ENCODE results near the gene LNX2. TPM values are rescaled to one million over a fixed set of nuclear protein-coding genes. Genes with fewer than 3 reads are reported as not detected.

LNX2 gene
- total and polyA plus RNA-seq, 12 donors: 2.9 to 26.5 (median 16.6) TPM

DNA sequence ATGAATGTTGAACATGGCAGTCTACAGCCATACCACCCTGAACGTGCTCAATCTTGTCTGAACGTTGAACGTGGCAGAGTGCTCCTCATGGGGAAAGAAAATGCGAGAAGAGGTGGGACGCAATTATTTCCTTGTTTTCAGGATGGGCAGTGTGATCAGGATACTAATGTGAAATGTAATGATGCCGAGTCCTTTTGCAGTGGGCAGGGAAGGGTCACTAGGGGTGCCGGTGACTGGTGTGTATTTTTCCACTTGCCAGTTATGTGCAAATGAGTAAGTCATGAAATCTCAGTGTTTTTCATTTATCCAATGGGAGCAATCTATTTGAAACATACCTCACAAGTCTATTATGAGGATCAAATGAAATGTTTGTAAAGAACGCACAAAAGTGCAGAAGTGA is 84.8 kb downstream of the LNX2 start:
- intact Hi-C loops (cut with DNase I): loop anchor here (5.0 to 10.0 kb wide), 4 partner anchors 82 to 289 kb away; no protein-coding TSS in a partner anchor
- no peak for TF ChIP-seq POLR2A (IDR thresholded peaks at IDR 0.05)
- TF ChIP-seq, protein P1, sequence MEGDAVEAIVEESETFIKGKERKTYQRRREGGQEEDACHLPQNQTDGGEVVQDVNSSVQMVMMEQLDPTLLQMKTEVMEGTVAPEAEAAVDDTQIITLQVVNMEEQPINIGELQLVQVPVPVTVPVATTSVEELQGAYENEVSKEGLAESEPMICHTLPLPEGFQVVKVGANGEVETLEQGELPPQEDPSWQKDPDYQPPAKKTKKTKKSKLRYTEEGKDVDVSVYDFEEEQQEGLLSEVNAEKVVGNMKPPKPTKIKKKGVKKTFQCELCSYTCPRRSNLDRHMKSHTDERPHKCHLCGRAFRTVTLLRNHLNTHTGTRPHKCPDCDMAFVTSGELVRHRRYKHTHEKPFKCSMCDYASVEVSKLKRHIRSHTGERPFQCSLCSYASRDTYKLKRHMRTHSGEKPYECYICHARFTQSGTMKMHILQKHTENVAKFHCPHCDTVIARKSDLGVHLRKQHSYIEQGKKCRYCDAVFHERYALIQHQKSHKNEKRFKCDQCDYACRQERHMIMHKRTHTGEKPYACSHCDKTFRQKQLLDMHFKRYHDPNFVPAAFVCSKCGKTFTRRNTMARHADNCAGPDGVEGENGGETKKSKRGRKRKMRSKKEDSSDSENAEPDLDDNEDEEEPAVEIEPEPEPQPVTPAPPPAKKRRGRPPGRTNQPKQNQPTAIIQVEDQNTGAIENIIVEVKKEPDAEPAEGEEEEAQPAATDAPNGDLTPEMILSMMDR (IDR thresholded peaks at IDR 0.05): no peak

DNA sequence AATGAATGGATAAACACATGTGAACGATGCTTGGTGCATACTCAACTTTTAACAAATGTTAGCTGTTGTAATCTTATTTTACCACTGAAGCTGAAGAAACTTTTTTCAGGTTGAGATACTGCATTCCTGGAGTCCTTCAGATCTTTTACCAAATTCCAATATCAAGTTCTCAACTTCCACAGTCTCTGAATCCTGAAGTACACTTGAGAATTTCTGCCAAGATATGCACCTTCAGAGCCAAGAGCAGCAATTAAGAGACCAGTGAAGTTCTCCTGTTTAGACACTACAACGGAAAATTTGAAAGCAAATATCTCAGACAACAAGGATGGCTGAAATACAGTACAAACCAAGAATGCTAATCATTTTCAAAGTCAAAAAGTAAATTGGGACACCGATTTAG is 85.3 kb downstream of the LNX2 start:
- no peaks in the 10 kb centered on the region for H3K36me3 ChIP-seq (replicated peaks in 1 of 2)
- no peak for DNase-seq
- no peak overlapping the region for H3K4me3 ChIP-seq
- no peaks in the 10 kb centered on the region for H3K4me1 ChIP-seq (replicated peaks in 1 of 2)
- no peak overlapping the region for H3K27ac ChIP-seq
- no peaks in the 10 kb centered on the region for H3K27me3 ChIP-seq
- intact Hi-C loops (cut with DNase I): loop anchor here (5.0 to 10.0 kb wide), 6 partner anchors 82 to 292 kb away; no protein-coding TSS in a partner anchor
- TF ChIP-seq, protein P1 (IDR thresholded peaks at IDR 0.05): no peak
- no peak for TF ChIP-seq POLR2A (IDR thresholded peaks at IDR 0.05)
- H3K9me3 ChIP-seq (replicated peaks in 1 of 3): no peaks in the 10 kb centered on the region
- 71 to 80% (median 77%) methylated on average over 3 of the region's 3 CpGs for WGBS, 4 donors

More for the DNA sequence above, 84.8 kb downstream of the LNX2 start:
- WGBS, 4 donors: 63 to 77% (median 73%) methylated on average over 8 of the region's 8 CpGs
- Histone ChIP-seq H3K4me3 (no peak overlapping the region), H3K27ac (no peak overlapping the region), H3K36me3 (replicated peaks in 1 of 2) (no peaks in the 10 kb centered on the region), H3K4me1 (replicated peaks in 1 of 2) (no peaks in the 10 kb centered on the region), H3K9me3 (replicated peaks in 1 of 3) (no peaks in the 10 kb centered on the region), H3K27me3 (no peaks in the 10 kb centered on the region)
- no peak for DNase-seq

DNA sequence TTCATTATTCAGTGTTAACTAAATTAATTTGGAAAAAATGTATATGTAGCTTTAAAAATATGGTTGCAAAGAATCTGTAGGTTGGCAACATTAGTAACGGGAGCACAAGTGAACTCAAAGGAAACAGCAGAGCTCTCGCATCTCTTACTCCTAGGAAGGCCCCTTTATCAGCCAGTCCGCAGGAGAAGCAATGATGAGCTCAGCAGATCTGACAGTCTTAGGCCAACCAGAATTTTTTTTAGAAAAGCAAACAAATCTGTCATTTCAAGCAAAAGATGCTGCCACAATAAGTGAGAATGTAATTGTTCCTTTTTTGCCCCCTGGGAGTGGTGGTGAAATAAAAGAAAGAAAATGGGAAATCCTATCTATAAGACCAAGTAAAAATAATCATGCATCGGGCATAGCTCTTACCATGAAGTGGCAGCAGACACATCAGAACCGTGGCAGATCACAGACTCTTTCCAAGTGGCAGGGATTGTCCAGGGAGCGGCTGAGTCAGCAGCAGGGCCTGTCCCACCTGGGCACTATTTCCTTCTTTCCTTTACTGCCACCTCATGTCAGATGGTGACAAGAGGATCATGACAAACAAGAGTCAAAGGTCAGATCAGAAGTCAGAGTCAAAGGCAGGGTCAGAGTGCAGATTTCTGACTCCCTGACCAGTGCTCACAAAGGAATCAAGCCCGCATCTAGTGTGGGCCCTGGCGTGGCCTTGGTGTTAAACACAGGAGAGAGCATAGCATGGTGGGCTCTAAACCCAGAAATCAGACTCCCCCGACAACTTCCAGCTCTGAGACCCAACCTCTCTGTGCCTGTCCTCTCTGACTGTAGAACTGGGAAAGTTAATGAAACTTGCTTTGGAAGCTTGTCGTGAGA is 86.0 kb downstream of the LNX2 start:
- DNase-seq: no peak
- 83 to 89% (median 87%) methylated on average over 10 of the region's 10 CpGs for WGBS, 4 donors
- H3K4me1 ChIP-seq (replicated peaks in 1 of 2): no peaks in the 10 kb centered on the region
- H3K27me3 ChIP-seq: no peaks in the 10 kb centered on the region
- no peaks in the 10 kb centered on the region for H3K9me3 ChIP-seq (replicated peaks in 1 of 3)
- intact Hi-C loops (cut with DNase I): loop anchor here (5.0 to 10.0 kb wide), 5 partner anchors 160 to 293 kb away; no protein-coding TSS in a partner anchor
- H3K36me3 ChIP-seq (replicated peaks in 1 of 2): no peaks in the 10 kb centered on the region
- no peak overlapping the region for H3K27ac ChIP-seq
- H3K4me3 ChIP-seq: no peak overlapping the region
- TF ChIP-seq POLR2A (IDR thresholded peaks at IDR 0.05): no peak
- TF ChIP-seq, protein P1 (IDR thresholded peaks at IDR 0.05): no peak

DNA sequence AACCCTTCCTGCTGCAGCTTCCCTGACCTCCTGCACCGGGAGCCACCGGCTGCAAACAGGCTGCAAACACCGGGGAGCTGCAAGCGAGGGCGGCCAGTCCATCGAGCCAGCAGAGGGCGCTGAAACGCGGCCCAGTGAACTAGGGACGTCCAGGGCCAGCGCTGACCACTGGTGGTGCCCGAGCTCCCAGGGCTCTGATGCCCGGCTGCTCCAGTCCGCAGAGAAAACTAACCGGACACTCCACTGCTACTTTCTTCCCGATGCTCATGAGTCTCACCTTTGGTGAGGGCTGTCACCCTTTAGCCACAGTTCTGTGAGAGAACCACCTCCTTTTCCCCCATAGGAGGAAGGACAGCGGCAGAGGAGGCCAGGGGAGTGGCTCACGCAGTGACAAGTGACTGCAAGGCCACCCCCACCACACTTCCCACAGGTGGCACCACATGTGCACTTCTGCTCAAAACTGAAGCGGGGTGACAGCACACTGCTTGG is 87.1 kb downstream of the LNX2 start:
- TF ChIP-seq, protein P1 (IDR thresholded peaks at IDR 0.05): peak; percentile 90 to 97 (median 96)
- no peak for TF ChIP-seq POLR2A (IDR thresholded peaks at IDR 0.05)
- intact Hi-C loops (cut with DNase I): loop anchor here (5.0 to 10.0 kb wide), 5 partner anchors 158 to 294 kb away; no protein-coding TSS in a partner anchor
- H3K4me3 ChIP-seq: peak overlapping the region in 1 of 4 donors; percentile 33
- no peaks in the 10 kb centered on the region for H3K36me3 ChIP-seq (replicated peaks in 1 of 2)
- H3K4me1 ChIP-seq (replicated peaks in 1 of 2): no peaks in the 10 kb centered on the region
- peak; percentile 88 to 95 (median 92) for DNase-seq
- 7 to 14% (median 8%) methylated on average over 13 to 19 of the region's 19 CpGs for WGBS, 4 donors
- H3K27ac ChIP-seq: no peak overlapping the region
- no peaks in the 10 kb centered on the region for H3K27me3 ChIP-seq
- H3K9me3 ChIP-seq (replicated peaks in 1 of 3): no peaks in the 10 kb centered on the region

All from adrenal gland (tissue), 12 donors.